ENCODE data around the gene DNM3.

The DNM3 gene

DNA sequence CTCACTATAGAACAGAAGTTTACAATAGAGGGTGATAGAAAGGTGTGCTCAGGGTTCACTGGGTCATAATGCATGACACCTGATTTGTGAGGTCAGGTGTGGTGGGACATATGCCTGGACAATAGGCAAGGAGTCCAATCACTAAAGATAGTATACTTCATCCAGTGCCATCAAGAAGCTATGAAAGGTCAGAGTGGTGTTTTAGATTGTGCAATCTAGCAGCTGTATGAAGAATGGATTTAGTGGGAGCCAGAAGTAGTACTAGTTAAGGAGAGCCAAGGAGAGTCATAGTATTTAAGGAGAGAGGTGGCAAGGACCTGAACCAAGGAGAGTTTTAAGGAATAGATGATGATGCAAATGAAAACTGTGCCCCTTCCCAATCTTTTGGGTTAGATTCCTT is 498.5 kb downstream of the DNM3 start:
- Histone ChIP-seq H3K27ac (no peak overlapping the region), H3K4me3 (no peak overlapping the region)
- TF ChIP-seq, protein P1, sequence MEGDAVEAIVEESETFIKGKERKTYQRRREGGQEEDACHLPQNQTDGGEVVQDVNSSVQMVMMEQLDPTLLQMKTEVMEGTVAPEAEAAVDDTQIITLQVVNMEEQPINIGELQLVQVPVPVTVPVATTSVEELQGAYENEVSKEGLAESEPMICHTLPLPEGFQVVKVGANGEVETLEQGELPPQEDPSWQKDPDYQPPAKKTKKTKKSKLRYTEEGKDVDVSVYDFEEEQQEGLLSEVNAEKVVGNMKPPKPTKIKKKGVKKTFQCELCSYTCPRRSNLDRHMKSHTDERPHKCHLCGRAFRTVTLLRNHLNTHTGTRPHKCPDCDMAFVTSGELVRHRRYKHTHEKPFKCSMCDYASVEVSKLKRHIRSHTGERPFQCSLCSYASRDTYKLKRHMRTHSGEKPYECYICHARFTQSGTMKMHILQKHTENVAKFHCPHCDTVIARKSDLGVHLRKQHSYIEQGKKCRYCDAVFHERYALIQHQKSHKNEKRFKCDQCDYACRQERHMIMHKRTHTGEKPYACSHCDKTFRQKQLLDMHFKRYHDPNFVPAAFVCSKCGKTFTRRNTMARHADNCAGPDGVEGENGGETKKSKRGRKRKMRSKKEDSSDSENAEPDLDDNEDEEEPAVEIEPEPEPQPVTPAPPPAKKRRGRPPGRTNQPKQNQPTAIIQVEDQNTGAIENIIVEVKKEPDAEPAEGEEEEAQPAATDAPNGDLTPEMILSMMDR (IDR thresholded peaks at IDR 0.05) = no peak
- DNase-seq (ENCODE audit: low spot score) = no peak

DNA sequence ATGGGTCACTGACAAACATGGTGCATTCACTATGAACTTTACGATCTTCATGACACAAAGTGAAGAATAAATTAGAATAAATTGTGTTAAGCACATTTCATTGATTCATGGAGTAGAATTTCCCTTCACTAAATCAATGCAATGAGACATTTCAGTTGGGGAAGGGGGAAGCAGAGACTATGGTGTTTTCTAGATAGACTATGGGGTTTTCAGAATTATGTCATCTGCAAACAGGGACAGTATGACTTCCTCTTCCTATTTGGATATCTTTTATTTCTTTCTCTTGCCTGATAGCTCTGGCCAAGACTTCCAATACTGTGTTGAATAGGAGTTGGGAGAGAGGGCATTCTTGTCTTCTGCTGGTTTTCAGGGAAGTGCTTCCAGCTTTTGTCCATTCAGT is 499.2 kb downstream of the DNM3 start:
- Histone ChIP-seq H3K27ac (no peak overlapping the region), H3K4me3 (no peak overlapping the region)
- DNase-seq (ENCODE audit: low spot score) = no peak
- TF ChIP-seq, protein P1 (IDR thresholded peaks at IDR 0.05) = no peak

DNA sequence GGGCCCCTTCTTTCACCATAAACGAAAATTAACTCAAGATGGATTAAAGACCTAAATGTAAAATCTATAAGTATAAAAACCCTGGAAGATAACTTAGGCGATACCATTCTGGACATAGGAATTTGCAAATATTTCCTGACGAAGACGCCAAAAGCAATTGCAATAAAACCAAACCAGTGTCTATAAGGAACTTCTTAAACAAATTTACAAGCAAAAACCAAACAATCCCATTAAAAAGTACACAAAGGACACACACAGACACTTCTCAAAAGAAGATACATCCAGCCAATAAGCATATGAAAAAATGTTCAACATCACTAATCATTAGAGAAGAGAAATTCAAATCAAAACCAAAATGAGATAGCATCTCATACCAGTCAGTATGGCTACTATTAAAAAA is 500.4 kb downstream of the DNM3 start:
- Histone ChIP-seq H3K4me3 (no peak overlapping the region), H3K27ac (no peak overlapping the region)
- no peak for DNase-seq (ENCODE audit: low spot score)
- TF ChIP-seq, protein P1 (IDR thresholded peaks at IDR 0.05) = no peak

DNA sequence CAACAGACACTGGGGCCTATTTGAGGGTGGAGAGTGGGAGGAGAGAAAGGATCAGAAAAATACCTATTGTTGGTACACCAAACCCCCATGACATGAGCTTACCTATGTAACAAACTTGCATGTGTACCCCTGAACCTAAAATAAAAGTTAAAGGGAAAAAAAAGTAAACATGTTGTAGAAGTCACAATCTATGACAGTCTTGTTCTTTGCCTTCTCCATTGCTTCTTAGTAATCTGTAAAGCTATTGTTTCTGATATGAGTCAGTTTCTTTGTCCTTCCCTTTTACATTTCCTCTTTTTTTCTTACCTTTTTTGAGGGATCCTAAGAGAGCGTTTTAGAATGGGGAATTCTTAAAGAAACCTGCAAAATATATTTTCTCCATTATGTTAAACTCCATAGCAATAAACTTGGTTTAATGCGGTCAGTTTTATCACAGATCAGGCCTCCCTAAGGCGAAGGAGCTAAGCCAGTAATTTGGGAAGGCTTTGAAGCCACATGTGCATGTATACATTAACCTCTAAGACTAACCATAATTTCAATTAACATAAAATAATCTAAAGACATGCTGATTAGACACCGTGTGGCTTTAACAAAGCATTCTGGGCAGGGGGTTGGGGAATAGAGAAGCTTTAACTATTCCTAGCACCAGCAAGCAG is 501.4 kb downstream of the DNM3 start:
- no peak for DNase-seq (ENCODE audit: low spot score)
- peak overlapping the region in 1 of 2 donors; percentile 43 for H3K27ac ChIP-seq
- TF ChIP-seq, protein P1 (IDR thresholded peaks at IDR 0.05) = no peak
- no peak overlapping the region for H3K4me3 ChIP-seq

DNA sequence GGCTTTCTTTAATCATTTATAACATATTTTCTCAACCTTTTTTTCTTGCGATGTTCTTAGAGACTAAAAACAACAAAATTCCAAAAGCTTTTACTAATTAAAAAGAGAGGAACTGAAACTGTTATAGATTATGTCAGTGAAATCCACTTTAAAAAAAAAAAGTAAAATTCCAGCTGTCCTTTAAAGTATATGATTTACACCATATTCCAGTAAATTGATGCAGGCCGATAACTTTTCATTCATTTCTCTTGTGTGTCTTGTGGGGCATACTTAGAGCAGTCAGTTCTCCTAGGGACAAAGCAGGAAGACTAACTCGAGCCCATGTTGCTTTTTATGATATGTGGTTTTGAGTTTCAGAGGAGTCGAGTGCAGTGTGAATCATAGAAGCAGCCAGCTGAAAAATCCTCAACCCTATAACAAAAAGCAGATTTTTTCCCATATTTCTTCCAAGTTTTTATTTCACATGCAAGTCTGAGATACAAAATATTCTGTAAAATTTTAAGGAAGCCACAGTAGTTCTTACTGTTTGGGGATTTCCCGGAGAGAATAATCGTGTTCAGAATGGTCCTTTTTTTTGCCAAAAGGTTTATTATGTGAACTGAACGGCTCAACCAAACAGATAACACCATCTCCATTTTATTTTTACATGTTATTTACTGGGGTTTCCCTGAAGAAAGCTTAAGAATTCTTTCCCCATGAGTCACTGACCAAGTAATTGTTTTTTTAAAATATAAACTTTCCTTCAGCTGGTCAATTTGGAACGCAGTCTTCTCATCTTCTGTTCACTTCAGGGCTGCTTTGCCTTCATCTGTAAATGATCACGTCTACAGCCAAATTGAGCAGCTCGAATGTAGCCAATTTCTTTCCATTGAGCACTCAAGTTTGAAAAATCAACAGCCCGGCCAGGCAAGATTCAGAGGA is 502.2 kb downstream of the DNM3 start:
- Histone ChIP-seq H3K4me3 (peak overlapping the region; percentile 25), H3K27ac (peak overlapping the region; percentile 43 to 74)
- TF ChIP-seq, protein P1 (IDR thresholded peaks at IDR 0.05) = no peak
- no peak for DNase-seq (ENCODE audit: low spot score)

DNA sequence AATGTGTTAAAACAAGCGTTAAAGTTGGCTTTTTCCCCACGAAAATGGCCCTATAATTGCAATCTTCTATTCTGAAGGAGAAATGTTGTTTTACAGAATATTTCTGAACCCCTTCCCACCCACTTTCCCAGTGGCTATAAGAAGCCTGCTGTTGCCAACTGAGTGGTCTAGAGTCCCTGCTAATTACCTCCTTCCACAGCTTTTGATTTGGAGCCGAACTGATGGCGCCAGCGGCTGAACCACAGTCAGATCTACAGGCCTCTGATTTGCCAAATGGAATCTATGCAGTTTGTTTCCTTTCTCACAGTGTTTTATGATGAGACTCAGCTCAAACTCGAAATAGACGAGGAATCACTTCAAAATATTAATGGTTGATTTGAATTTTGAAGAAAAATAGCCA is 503.1 kb downstream of the DNM3 start:
- Histone ChIP-seq H3K4me3 (no peak overlapping the region), H3K27ac (peak overlapping the region; percentile 43 to 74)
- no peak for DNase-seq (ENCODE audit: low spot score)
- TF ChIP-seq, protein P1 (IDR thresholded peaks at IDR 0.05) = no peak

Data from coronary artery (tissue), 2 donors.